ENCODE measurements around the gene EGFR.

Gene EGFR

DNA sequence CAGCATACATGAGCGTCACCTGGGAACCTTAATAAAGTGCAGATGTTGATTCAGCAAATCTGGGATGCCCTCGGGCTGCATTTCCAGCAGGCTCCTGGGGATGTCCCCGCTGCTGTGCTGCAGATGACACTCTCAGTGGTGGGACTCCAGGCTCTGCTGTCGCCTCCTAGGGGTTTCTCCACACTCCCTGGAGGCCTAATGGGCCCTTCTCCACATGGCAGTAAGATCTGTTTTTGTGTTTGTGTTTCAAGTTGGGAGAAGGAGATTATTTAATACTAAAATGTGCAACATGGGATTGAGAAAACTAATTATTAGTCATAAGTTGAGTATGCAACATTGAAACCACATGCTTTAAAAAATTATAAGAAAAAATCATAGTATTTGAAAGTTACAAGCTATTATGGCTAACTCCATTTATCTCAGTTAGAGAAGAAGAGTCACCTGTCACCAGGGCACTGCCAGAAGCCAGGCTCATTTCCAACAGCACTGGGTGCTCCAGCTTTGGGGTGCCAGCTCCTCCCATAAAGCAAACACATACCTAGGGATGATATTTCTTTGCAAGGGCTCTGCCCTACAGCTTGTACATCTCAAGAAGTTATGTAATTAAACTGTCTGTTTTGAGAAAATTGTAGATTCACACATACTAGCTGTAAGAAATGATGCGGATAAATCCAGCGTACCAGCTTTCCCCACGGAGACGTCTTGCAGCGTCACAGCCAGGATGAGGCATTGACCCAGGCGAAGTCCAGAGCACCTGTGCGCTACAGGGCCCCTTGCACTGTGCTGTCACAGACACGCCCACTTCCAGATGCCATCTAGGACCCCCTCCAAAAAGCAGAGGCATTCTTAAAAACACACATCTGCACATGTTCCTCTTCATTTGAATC, 106.4 kb downstream of the EGFR start:
- no peak for DNase-seq (ENCODE audit: low read depth in 2 of 2)

GRCh38 chr7:55127135-55127551, 108.3 kb downstream of the EGFR start:
- DNase-seq (ENCODE audit: low read depth in 2 of 2): no peak

GRCh38 chr7:55127622-55128081, 108.8 kb downstream of the EGFR start:
- DNase-seq (ENCODE audit: low read depth in 2 of 2): no peak

DNA sequence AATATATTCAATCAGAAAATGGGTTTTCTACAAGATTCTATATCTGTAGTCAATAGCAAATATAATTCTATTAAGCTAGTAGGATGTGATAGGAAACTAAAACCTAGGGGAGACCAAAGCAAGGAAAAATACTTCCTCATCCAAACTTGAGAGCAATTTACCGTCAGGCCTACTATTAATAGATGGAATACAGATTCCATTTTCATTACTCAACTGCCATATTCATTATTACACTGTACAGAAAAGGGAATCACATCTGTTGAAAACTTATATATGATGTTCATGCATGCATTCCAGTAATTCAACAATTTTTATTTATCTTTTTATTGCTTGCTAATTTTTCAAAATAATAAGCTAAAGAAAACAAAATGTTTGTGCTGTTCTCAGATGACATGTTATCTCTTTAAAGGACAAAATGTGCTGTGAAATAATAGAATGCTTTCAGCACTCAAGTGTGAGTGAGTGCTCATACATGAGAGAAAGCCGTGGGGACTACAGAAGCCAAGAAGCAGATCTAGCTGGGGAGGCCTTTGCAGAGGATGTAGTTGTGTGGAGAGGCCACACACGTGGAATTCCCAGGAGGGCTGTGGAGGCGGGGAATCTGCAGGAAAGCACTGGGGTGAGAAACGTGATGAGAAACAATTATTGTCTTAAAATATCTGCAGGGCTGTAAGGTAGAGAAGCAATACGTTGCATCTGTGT, 110.0 kb downstream of the EGFR start:
- DNase-seq (ENCODE audit: low read depth in 2 of 2): no peak

DNA sequence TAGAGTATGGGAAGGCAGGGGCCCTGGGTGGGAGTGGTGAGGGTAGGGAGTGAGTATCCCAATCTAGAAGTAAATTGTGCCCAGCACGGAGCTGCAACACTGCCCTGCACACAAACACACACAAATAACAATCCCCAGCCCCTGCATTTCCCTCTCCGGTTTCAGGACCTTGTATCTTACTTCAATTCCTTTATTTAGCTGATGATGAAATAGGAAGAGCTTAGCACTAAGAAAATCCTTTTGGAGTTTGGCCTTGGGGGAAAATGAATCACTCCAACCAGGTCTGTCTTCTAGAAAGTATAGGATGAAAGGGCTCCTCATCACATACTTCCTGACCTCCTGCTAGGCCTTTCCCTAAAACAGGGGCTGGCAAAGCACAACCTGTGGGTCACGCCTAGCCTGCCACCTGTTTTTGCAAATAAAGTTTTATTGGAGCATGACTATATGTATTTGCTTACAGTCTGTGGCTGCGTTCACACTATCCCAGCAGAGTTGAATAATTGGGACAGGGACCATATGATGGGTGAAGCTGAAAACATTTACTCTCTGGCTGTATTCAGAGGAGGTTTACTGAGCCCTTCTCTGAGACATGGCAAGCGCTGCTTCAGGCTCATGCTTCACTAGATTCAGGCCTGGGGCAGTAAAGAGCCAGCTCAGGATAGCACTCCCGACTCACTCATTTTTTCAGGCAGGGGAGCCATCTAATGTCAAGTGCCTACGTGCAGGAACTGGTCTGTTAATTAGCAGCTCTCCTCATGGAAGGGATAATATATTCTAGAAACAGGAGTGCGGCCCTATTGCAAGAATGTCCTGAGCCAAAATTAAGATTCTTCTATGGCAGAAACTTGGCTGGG, 111.0 kb downstream of the EGFR start:
- no peak for DNase-seq (ENCODE audit: low read depth in 2 of 2)

DNA sequence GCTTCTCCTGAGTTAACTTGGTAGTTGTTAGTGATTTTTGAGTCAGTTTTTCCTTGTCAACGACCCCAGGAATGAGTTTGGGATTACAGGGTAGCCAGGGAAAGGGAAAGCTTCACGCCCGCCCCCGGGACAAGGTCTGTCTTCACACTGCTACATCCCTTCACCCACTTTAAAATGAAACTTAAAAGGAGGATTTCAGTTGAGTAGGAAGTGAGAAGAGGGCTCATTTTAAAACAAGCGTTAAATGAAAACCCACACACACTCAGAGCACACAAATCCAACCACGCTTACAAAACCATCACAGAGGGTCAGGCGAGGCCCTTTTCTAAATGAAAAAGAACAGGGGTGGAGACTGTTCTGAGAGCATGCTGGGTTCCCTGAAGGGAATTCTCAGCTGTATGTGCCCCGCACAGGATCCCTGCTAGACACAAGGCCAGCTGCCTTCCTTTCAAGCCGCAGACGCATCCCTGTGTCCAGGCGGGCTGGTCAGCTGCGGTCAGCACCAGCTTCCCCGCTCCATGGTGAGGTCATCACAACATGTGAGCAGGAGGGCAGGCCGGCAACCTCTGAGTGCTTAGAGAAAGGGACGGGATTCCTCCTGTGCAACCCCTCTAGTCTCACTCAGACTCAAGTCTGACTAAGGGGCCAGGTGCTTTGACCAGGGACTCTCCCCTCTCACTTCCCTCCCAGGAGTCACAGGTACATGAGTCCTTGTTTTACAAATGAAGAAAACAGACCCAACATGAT, 111.8 kb downstream of the EGFR start:
- DNase-seq (ENCODE audit: low read depth in 2 of 2): no peak

DNA sequence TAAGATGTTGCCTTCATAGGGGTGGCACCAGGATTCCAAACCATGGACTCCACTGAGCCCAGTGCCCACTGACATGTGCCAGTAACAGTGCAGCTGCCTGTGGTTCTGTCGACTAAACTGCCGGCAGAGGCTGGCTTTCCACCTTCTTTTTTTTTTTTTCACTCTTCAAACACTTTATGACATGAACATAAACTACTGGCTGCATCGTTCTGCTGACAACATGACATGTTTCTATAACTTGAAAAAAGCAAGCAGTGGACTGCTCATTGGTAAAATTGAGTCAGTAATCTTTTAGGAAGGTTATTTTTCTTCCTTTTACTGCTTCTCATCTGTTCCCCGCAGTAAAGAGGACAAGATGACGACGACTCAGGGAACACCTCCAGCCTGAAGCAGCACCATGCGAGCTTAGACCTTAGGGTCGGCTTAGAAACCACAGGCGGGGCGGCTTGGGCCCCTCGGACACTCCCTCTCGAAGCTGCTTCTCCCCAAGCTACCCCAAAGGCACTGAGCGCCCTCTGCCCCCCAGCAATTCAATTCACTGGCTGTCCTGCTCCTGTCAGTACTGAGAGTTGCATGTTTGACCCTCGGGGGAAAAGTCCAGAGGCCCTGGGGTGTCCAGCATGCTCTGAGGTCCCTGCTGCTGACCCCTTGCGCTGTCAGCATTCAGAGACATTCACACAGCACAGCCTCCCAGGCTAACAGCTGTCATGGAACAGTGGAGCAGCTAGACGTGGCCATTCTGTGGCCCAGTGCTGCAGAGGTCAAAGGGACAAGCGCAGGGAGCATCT, 112.5 kb downstream of the EGFR start:
- DNase-seq (ENCODE audit: low read depth in 2 of 2): no peak

GRCh38 chr7:55132550-55132889, 113.7 kb downstream of the EGFR start:
- no peak for DNase-seq (ENCODE audit: low read depth in 2 of 2)

DNA sequence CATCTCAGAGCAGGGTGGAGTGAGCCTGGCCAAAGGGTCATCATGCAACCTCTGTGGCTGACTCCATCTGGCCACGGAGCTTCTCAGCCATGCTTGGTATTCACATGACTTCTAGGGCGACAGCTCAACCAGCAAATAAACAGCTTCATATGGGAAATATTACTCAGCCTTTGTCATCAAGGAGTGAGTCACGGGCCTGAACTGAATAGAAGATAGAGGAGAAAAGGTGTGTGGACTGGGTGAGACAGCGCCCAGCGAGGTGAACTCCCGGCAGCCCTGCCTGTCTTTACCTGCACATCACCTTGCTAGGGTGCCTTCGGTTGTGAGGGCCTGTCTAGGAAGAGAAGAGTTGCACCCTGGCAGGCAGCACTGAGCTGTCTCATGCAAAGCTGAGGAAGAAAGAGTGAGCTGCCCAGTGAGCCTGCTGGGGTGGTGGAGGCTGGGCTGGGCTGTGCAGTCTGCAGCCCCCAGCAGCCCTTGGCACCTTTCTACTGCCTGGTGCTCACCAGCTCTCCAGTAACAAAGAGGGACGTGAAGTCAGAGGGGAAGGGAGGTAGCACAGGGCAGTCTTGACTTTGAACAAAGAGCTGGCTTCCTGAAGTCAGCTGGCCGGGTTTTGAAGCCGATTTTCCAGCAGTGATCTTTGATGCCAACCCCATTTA, 114.2 kb downstream of the EGFR start:
- no peak for DNase-seq (ENCODE audit: low read depth in 2 of 2)

DNA sequence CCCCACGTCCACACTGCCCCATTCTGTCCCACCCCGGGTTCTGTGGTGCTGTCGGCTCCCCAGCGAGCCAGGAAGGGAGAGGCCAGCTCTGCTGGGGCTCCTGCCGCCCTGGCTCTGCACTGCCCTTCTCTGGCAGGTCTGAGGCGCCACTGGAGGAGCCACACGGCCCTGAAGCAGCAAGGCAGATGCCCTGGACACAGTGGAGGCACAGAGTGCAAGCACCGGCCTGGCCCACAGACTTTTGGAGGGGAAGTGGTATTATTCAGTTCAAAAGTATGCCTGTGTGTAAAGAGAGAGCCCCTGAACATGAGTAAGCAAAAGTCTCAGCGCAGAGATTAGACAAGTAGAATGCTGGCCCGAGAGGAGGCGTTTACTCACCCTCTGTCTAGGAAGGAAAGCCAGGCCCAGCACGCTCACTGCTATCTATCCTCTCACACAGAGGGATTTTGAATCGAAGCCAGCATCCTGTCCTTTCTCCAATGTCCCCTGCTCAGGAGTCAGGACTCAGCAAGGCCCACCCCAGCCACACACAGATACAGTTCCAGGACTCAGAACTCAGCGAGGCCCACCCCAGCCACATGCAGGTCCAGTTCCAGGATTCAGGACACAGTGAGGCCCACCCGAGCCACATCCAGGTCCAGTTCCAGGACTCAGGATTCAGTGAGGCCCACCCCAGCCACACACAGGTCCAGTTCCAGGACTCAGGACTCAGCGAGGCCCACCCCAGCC, 115.0 kb downstream of the EGFR start:
- no peak for DNase-seq (ENCODE audit: low read depth in 2 of 2)

DNA sequence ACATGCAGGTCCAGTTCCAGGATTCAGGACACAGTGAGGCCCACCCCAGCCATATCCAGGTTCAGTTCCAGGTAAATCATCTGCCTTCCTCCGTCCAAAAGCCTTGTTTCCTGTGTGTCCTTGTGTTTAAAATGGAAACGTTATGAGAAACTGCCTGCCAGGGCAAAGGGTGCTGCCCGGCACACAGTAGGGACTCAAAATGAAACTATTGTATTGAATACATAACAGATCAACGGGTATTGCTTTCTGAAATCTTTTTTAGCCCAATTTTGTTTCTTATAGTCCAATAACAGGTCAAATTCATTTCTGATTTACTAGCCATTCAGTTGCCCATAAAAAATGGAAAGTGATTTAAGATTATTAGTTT, 115.5 kb downstream of the EGFR start:
- no peak for DNase-seq (ENCODE audit: low read depth in 2 of 2)

DNA sequence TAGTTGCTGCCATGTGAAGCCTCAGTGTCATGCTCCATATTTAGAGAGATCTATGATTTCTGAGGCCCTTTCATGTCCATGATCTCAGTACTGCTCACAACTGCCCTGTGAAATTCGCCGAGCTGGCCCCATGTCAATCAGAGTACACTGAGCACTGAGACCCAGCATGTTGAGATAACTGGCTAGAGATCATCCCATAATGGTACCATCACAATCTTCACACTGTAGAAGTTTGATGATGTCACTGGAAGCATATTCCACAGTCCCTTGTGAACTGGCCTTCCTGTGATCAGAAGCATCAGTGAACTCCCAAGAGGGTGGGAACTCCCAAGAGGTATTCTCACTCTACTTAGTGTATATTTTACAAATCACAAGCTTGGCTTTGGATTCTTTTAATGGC, 116.0 kb downstream of the EGFR start:
- DNase-seq (ENCODE audit: low read depth in 2 of 2): no peak

DNA sequence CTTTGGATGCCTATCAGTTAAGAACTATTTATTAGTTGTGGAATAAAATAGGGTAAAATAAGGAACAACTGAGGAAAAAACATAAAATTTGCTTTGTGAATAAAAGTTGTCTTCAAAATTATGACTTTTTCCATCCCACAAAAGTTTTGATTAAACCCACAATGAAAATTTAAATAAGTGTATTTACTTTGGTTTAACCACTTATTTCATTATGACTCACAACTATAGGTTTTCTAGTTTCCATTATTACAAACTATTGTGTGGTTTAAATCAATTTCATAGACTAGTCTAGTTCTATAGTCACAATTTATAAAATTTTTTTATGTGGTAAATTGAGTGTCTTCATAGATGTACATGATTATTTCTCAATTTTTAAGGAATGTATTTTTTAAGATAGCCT, 116.6 kb downstream of the EGFR start:
- DNase-seq (ENCODE audit: low read depth in 2 of 2): no peak

DNA sequence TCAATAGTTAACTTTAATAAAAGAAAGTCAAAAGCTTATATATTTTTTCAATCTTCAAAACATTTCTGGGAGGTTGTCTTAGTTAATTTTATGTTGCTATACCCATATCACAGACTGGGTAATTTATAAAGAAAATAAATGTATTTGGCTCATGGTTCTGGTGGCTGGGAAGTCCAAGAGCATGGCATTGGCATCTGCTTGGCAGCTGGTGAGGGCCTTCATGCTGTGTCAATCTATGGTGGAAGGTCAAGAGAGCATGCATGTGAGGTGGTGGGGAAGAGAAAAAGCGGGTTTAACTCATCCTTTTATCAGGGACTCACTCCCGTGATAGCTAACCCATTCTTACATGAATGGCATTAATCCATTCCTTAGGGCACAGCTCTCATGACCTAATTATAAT, 119.8 kb downstream of the EGFR start:
- DNase-seq (ENCODE audit: low read depth in 2 of 2): no peak

DNA sequence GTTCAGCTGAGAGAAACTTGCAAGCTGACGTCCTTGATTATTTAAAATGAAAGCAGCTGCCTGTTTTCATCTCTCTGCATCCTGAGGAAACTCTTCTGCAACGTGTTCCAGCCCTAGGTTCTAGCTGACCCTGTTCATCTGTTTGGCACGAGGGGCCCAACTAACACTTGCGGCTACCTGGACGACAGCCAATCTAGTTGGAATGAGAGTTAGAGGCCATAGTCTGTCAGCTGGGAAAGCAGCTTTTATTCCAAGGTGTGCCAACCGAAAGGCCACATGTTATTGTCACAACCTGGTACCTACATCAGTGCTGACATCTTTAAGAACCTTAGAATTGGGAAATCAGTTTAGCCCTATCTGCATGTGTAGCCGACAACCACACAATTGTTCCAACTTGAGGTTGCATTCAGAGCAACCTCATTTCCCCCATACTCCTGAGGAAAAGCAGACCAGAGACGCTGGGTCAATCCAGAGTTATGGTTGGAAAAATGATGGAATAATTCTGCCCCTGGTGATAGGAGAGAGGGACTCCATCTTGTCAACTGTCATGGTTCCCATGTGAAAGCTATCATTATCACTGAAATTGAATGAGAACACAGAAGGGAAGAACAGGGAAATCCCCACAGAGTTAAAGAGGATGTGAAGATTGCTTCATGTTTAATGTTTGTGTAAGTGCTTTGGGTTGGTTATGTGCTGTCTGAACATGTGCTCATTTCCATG, 121.6 kb downstream of the EGFR start:
- no peak for DNase-seq (ENCODE audit: low read depth in 2 of 2)

GRCh38 chr7:55140941-55141278, 122.1 kb downstream of the EGFR start:
- DNase-seq (ENCODE audit: low read depth in 2 of 2): no peak

DNA sequence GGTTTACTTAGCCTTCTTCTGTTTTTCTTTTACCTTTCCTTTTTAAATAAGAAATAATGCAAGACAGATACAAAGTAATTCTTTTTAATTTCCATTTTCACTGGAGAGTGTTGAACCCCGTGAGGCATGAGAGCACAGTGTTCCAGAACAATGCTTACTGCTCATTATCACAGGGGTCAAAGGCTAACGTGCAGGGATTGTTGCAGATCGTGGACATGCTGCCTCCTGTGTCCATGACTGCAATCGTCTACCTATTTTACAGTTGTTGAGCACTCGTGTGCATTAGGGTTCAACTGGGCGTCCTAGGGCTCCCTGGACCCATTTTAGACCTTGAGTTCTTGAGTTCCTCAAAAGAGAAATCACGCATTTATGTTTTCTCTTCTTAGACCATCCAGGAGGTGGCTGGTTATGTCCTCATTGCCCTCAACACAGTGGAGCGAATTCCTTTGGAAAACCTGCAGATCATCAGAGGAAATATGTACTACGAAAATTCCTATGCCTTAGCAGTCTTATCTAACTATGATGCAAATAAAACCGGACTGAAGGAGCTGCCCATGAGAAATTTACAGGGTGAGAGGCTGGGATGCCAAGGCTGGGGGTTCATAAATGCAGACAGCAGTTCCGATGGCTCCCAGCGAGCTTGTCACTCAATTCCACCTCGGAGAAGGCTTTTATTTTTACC, 124.2 kb downstream of the EGFR start:
- no peak for DNase-seq (ENCODE audit: low read depth in 2 of 2)

Measured in stimulated activated CD8-positive, alpha-beta memory T cell treated with anti-CD3 and anti-CD28 coated beads, Interleukin-2, amount 100 ng/mL, for 48 hours (primary cell).